IMR-90 (cell line): Measurements from ENCODE around the gene MPND.

Experiments
- CHD1 ChIP-seq: IDR thresholded peaks from 2 replicates; pipeline ENCODE4 v1.6.1; 2012; ENCODE audit warnings: low read depth, low read length, improper control_type of control experiment
- POLR2A ChIP-seq: IDR thresholded peaks from 2 replicates; pipeline ENCODE4 v1.6.1; 2012; ENCODE audit warnings: mild to moderate bottlenecking, low read depth, low read length
- RAD21 ChIP-seq: IDR thresholded peaks from 2 replicates; pipeline ENCODE4 v1.6.1; 2012; ENCODE audit warnings: low read length, improper control_type of control experiment
- TF ChIP-seq, protein P1 (sequence below): conservative IDR thresholded peaks from 2 replicates; pipeline ENCODE4 v1.5.1; 2012; ENCODE audit warnings: mild to moderate bottlenecking, low read depth, low read length, improper control_type of control experiment

DNA sequence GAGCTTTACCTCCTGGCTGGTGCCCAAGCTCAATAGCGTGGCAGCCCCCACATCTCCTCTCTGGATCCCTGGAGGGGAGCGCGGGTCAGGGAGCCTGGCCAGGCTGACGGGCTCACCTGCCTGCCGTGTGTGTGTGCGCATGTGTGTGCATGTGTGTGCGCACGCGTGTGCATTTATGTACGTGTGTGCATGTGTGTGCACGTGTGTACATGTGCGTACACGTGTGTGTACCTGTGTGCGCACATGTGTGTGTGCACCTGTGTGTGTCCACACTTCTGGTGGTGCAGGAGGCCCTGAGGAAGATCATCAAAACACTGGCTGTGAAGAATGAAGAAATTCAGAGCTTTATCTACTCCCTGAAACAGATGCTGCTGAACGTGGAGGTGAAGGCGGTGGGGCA lies 37.7 kb upstream of the MPND start:
- TF ChIP-seq, protein P1, sequence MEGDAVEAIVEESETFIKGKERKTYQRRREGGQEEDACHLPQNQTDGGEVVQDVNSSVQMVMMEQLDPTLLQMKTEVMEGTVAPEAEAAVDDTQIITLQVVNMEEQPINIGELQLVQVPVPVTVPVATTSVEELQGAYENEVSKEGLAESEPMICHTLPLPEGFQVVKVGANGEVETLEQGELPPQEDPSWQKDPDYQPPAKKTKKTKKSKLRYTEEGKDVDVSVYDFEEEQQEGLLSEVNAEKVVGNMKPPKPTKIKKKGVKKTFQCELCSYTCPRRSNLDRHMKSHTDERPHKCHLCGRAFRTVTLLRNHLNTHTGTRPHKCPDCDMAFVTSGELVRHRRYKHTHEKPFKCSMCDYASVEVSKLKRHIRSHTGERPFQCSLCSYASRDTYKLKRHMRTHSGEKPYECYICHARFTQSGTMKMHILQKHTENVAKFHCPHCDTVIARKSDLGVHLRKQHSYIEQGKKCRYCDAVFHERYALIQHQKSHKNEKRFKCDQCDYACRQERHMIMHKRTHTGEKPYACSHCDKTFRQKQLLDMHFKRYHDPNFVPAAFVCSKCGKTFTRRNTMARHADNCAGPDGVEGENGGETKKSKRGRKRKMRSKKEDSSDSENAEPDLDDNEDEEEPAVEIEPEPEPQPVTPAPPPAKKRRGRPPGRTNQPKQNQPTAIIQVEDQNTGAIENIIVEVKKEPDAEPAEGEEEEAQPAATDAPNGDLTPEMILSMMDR, result no peak
- TF ChIP-seq CHD1, result no peak
- no peak for TF ChIP-seq RAD21
- no peak for TF ChIP-seq POLR2A
